C1 segment of cervical spinal cord (tissue), 14 donors: ENCODE data around the gene CYB5R3.
A peak's percentile ranks its signal among the peaks of the same experiment; 100 is the strongest.

Experiments
- DNase-seq, 14 donors: peaks; one replicate each; lab custom pipeline; 2025; lab: John Stamatoyannopoulos, UW

Gene CYB5R3

GRCh38 chr22:42645938-42646568 lies 3.1 kb downstream of the CYB5R3 start:
- peak in 1 of 14 donors; percentile 43 for DNase-seq

DNA sequence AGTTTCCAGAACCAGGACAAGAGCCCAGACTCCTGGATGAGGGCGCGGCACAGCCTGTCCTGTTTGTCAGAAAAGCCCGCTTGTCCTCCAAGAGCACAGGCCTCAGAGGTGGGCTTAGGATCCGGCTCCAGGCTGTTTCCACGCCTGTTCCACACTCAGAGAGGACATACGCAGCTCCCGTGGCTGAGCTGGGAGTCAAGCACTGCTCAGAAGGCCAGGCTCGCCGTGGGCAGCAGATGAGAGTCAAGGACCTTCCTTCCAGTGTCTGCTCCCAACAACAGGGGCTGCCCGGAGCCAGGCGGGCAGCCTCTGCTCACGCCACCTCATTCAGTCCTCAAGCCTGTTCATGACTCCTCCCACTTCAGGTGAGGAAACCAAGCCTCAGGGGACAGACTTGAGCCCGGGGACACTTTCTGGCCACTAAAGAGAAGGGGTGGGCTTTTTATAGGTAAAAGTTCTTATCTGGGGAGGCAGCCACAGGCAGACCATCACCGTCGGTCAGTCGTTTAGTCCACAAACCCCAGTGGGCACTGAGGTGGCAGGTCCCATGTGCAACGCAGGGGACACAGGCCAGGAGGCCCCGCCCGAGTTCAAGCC lies 3.8 kb downstream of the CYB5R3 start:
- DNase-seq = peak in 2 of 14 donors; percentile 32 to 42

GRCh38 chr22:42644422-42645340 lies 4.5 kb downstream of the CYB5R3 start:
- peak in 4 of 14 donors; percentile 14 to 42 (median 30) for DNase-seq

DNA sequence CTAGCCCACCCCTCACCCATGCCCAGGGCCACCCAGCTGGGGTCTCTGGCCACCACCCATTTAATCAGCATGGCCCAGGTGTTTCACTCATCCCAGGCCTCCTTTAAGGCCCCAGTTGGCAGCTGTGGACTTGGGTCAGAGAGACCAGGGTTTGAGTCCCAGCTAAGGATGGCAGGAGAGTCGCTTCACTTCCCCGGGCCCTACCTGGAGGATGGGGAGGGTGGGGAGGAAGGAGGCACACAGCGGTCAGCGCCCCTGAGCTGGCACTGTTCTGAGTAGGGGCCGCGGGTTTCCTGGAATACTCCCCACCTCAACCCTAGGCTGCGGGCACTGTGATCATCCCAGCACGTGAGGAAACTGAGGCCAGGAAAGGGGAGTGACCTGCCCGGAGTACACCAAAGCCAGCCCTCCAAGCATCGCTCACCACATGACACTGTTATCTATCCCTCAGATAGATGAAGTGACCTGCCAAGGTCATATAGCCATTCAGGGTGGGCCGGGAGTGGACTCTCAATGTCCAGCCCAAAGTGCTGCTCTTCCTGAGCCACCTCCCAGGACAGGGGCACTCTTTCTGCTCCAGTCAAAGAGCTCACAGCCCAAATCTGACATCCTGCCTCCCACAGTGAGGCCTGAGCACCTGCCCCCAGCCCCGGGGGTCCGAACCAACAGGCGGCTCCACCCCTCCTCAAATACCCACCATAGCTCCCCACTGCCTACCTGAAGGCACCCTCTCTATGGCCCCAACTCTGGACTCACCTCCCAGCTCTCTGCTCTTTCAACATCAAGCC lies 5.4 kb downstream of the CYB5R3 start:
- no peak for DNase-seq

GRCh38 chr22:42642806-42643633 lies 6.2 kb downstream of the CYB5R3 start:
- no peak for DNase-seq

DNA sequence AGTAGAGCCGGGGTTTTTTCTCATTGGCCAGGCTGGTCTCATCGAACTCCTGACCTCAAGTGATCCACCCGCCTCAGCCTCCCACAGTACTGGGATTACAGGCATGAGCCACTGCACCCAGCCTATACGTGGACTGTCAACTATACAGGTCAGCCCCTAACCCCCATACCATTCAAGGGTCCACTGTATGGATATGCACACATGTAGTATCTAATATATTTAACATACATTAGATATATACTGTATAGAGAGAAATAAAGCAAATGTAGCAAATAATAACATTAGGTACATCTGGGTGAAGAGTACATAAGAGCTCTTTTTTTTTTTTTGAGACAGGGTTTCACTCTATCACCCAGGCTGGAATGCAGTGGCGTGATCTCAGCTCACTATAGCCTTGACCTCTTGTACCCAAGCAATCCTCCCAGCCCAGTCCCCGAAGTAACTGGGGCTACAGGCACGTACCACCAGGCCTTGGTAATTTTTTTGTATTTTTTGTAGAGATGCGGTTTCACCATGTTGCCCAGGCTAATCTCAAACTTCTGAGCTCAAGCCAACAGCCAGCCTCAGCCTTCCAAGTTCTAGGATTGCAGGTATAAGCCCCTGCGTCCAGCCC lies 7.3 kb downstream of the CYB5R3 start:
- no peak for DNase-seq

- no peak for DNase-seq
These were observed 9.5 kb downstream of the CYB5R3 start for GRCh38 chr22:42639541-42640241.

- no peak for DNase-seq
These were observed 11.6 kb downstream of the CYB5R3 start for GRCh38 chr22:42637555-42637954.

GRCh38 chr22:42636506-42636905 lies 12.7 kb downstream of the CYB5R3 start:
- no peak for DNase-seq

GRCh38 chr22:42635531-42635930 lies 13.7 kb downstream of the CYB5R3 start:
- peak in 2 of 14 donors; percentile 14 to 33 for DNase-seq

DNA sequence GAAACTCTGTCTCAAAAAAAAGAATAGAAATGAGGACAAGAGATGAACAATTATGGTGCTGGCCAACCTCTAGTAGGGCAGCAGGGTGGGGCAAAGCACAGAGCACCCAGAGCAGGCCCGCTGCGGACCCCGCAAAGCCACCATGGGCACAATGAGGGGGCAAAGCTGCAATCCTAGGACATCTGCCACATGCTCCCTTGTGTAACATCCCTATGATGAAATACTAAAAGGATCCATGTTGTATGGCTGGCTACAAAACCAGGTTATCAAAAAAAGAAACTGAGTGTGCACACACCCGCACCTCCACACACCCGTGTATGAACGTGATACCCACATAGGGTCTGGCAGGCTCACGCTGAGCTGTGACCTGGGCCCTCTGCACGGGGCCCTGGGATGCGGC lies 16.2 kb downstream of the CYB5R3 start:
- no peak for DNase-seq

DNA sequence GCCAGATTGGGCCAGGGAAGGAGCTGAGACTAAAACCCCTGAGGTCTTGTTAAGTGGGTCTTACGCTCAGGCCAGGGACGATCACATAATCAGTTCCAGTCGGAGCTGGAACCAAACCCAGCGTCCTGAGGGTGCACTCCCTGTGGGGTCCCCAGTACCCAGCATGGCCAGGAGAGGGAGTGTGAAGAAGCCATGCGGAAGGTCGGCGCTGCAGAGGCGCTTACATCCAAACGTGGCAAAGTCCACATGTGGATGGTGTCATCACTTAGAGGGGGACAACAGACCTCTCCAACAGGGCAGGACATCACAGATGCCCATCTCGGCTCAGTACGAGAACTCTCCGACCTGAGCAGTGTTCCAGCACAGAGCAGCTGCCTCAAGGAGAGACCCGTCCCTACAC lies 17.1 kb downstream of the CYB5R3 start:
- DNase-seq = no peak

DNA sequence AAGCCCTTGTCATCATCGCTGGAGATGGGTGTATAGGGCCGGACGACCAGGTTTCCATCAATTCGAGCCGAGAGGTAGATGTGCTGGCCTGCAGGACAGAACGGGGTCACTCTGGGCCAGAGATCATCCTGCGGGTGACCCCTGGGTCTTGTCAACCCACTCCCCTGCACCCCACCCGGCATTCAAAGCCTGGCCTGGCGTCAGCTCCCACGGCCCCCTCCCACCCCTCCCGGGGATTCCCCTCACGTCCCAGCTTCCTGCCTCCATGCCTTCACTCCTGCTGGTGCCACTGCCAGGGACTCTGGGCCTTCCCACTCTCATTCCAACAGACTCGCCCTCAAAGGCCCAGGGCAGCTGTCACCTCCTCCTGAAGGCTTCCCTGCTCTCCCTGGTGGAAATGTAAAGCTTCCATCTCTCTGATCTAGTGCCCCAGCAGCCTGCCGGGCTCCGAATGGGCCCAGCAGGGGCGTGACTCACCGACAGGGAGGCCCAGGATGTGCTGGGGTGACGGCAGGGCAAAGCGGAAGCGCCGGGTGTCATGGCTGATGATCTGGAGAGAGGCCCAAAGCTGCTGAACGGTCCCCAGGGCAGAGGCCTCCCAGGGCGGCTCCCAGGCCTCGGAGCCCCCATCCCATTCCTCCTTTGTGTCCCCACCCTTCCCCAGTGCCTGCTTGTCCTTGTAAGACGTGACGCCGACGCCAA lies 18.1 kb downstream of the CYB5R3 start:
- no peak for DNase-seq

- DNase-seq = no peak
These were observed 19.0 kb downstream of the CYB5R3 start for GRCh38 chr22:42630211-42630610.

- DNase-seq = no peak
These were observed 21.2 kb downstream of the CYB5R3 start for GRCh38 chr22:42627981-42628380.

- DNase-seq = no peak
These were observed 22.1 kb downstream of the CYB5R3 start for GRCh38 chr22:42626951-42627625.

- no peak for DNase-seq
These were observed 22.8 kb downstream of the CYB5R3 start for GRCh38 chr22:42626431-42626830.

GRCh38 chr22:42625416-42625815 lies 23.8 kb downstream of the CYB5R3 start:
- DNase-seq = no peak
